NCI-H2107 treated with DMSO at 0.1 percent for 48 hours (cell line): ENCODE measurements around the gene MELTF.

Experiments
- DNase-seq: peaks from one replicate; lab custom pipeline; 2025; ENCODE audit not compliant: unreplicated experiment; lab: John Stamatoyannopoulos, UW

MELTF gene

DNA sequence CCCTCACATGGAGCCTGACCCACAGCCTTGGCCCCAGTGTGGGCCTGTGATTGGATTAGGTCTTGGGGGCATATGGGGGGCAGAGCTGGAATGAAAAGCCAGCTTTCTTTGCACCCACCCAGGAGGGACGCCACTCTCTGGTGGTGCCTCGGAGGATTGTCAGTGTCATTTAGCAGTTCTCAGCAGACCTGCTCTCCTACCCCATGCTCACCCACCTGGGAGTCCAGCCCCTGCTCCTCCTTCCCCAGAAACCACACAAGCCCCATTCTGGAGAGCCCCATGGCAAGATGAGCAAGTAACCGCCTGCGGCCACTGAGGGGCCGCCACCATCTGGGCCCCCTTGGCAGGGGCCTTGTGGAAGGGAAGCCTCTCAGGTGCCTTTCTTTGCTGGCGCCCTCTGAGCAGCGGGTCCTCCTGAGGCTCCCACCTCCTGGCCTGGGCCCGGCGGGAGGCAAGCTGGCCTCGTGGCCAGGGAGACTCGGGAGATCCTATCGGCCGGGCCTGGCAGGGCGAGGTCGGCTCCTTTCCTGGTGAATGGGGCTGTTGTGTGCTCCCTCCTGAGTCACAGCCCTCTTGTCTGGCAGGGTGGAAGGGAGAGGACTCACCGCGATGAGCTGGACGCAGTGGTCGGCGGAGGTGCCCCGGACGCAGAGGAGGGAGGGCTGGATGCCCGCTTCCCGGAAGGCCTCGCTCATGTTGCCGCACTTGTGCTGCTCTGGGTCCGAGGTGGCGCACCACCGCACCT is 2.3 kb downstream of the MELTF start:
- DNase-seq = no peak

GRCh38 chr3:197026481-197026866 is 3.1 kb downstream of the MELTF start:
- DNase-seq = no peak

GRCh38 chr3:197025736-197026480 is 3.7 kb downstream of the MELTF start:
- DNase-seq = no peak

- peak; percentile 41 for DNase-seq
Measured at GRCh38 chr3:197024881-197025735, 4.5 kb downstream of the MELTF start.

- no peak for DNase-seq
Measured at GRCh38 chr3:197023998-197024651, 5.5 kb downstream of the MELTF start.

GRCh38 chr3:197023241-197023997 is 6.2 kb downstream of the MELTF start:
- DNase-seq = peak; percentile 94

- no peak for DNase-seq
Measured at GRCh38 chr3:197022405-197023231, 7.0 kb downstream of the MELTF start.

- DNase-seq = no peak
Measured at GRCh38 chr3:197021729-197022404, 7.8 kb downstream of the MELTF start.

GRCh38 chr3:197021231-197021630 is 8.4 kb downstream of the MELTF start:
- no peak for DNase-seq

- no peak for DNase-seq
Measured at GRCh38 chr3:197019535-197019934, 10.1 kb downstream of the MELTF start.

- DNase-seq = no peak
Measured at GRCh38 chr3:197019021-197019420, 10.6 kb downstream of the MELTF start.

GRCh38 chr3:197017003-197017402 is 12.6 kb downstream of the MELTF start:
- DNase-seq = no peak

GRCh38 chr3:197015790-197016736 is 13.6 kb downstream of the MELTF start:
- no peak for DNase-seq

DNA sequence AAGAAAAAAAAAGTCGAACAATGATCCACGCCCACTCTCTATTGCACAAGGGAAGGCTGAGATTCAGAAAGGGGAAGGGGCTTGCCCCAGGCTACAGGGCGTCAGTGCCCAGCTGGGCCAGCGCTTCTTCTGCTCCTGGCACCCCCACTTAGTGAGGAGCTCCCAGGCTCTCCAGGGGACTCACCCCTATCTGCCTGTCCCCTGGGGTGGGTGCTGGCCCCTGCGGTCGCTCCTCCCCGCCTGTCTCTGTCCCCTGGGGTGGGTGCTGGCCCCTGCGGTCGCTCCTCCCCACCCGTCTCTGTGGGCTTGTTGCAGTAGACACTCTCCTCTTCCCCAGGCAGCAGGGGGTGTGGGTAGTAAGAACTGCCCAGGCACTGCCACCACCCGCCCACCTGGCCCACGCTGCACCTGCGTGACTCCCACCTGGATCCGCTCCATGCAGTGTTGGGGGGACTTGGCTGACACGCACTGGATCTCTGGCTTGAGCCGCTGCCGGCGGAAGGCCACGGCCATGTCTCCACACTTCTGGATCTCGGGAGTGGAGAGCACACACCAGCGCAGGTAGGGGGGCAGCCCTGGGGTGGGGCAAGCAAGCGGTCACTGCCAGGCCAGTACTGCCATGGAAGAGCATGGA is 14.6 kb downstream of the MELTF start:
- no peak for DNase-seq

DNA sequence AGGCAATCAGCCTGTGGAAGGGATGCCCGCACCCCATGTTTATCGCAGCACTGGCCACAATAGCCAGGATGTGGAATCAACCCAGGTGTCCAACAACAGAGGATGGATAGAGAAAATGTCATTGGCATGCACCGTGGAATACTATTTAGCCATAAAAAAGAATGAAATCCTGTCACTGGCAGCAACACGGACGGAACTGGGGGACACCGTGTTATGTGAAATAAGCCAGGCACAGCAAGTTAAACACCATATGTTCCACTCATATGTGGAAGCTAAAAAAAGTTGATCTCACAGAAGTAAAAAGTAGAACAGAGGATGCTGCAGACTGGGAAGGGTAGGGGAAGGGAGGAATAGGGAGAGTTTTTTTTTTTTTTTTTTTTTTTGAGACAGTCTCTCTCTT is 15.6 kb downstream of the MELTF start:
- DNase-seq = no peak

DNA sequence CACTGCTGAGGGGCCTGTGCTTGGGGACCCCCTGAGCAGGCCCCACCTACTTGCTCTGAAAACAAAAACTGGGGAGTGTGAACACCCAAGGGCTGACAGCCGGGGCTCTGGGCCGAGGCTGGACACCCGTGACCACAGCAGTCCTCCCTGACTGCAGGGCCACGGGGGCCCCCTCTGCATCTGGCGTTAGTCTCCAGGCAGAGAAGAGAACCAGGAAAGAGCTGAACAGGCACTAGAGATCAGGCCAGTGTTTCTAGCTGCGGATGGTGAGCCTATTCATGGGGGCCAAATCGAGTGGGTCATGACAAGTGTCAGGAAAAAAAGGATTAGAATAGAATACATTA is 17.1 kb downstream of the MELTF start:
- DNase-seq = no peak

DNA sequence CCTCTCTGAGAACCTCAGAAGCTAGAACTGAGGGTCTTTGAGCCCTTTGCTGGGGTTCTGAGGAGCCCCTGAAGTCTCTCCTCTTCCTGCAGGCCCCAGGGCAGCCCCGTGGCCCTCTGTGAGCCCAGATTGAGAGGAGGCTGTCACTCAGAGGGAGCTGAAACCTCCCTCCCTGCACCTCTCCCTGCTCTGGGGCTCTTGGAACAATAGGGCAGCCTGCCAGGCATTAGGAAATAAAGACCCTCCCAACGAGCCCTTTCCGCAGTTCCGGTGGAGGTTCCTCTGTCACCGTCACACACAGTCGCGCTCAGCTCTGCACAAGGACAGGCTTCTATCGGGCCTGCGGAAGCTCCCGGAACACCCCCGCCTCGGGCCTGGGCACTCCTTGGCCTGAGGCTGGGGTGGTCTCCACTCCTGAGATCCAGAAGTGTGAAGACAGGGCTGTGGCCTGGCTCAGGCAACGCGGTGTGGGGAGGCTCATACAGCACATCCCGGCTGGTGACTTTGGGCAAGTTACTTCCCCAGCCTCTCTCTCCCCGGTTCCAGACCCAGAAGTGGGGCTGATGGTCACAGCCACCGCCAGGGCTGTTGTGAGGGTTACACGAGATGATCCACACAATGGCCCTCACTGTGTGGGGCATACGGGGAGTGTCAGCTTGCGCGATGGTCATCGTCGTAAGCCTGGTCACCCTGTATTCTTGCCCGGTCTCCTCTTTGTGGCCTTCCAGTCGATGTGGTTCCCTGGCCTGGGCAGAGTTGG is 17.7 kb downstream of the MELTF start:
- no peak for DNase-seq
